HepG2 (cell line): Measurements from ENCODE around the gene GNL1. TPM values are rescaled to one million over a fixed set of nuclear protein-coding genes. Genes with fewer than 3 reads are reported as not detected.

Experiments
- ATAC-seq: fragments of 200-7000 bp; cut with Tn5 transposase; 3 replicates; pipeline ENCODE4 v1.9.1; 2020; ENCODE audit warnings: mild to moderate bottlenecking, moderate library complexity
- BruUV-seq: library from RNA; stranded (reverse); fragments of 400-500 nt; replicated peaks from 2 replicates; lab custom pipeline; 2021; lab: Mats Ljungman, UMichigan
- CTCF ChIA-PET: fragments of 300-600 bp; formaldehyde crosslinking; extraction: SDS; loops from one replicate; lab custom pipeline; 2021; ENCODE audit warnings: low total read pairs, inconsistent platforms, low intra/inter-chr PET ratio; lab: Yijun Ruan, JAX
- POLR2A ChIA-PET: fragments of 350-600 bp; sonication (Branson Sonifier 250); formaldehyde crosslinking; loops from one replicate; lab custom pipeline; 2020; ENCODE audit warnings: antibody characterized with exemption, inconsistent platforms; lab: Yijun Ruan, JAX
- DNase-seq: peaks from one replicate; pipeline ENCODE4 v3.0.0-alpha.2; 2015; ENCODE audit warnings: low spot score
- FAIRE-seq: peaks from 3 replicates; lab custom pipeline; 2011; peaks lifted over from hg19 to GRCh38; lab: Jason Lieb, UNC
- H2AFZ ChIP-seq: one replicate; pipeline ENCODE4 v1.6.1; 2011; ENCODE audit warnings: low read length, inconsistent platforms
- H3K27ac ChIP-seq: fragments of 300-600 bp; 3 replicates; pipeline ENCODE4 v1.8.0; 2011; ENCODE audit warnings: mixed run types, mild to moderate bottlenecking, mixed read lengths, low read length, inconsistent platforms; ENCODE audit not compliant: insufficient read depth; ENCODE audit errors: extremely low read length
- H3K27me3 ChIP-seq, 2 experiments: fragments of 200-600 bp in 1 of 2; 2 replicates in 1 of 2; 3 replicates in 1 of 2; pipeline versions ENCODE4 v1.6.0 to v1.8.0; 2011; ENCODE audit warnings: low read length in 2 of 2, mild to moderate bottlenecking in 2 of 2, moderate library complexity in 2 of 2, inconsistent platforms in 1 of 2; ENCODE audit not compliant: insufficient read depth in 2 of 2, control insufficient read depth in 1 of 2
- H3K36me3 ChIP-seq, 2 experiments: fragments of 200-600 bp in 1 of 2; replicated peaks in 1 of 2; 2 replicates in 1 of 2; 3 replicates in 1 of 2; pipeline versions ENCODE4 v1.5.1 to v1.8.0; 2011; ENCODE audit warnings: low read length in 2 of 2, inconsistent platforms in 1 of 2; ENCODE audit not compliant: insufficient read depth in 2 of 2, control insufficient read depth in 1 of 2
- H3K4me1 ChIP-seq: 2 replicates; pipeline ENCODE4 v1.5.1; 2012; ENCODE audit warnings: low read length, inconsistent platforms; ENCODE audit not compliant: insufficient read depth
- H3K4me2 ChIP-seq: 2 replicates; pipeline ENCODE4 v1.6.0; 2011; ENCODE audit warnings: low read depth, low read length, inconsistent platforms
- H3K4me3 ChIP-seq, 3 experiments: fragments of 200-600 bp in 1 of 3; sonication (generic), shearing (Covaris generic) in 1 of 3; replicated peaks in 1 of 3; 2 replicates each; pipeline ENCODE4 v1.5.1; 2011 to 2016; ENCODE audit warnings: low read length in 3 of 3, inconsistent platforms in 2 of 3, low read depth in 2 of 3, mild to moderate bottlenecking in 2 of 3, control low read depth in 1 of 3, mixed read lengths in 1 of 3; ENCODE audit not compliant: insufficient read depth in 1 of 3
- H3K79me2 ChIP-seq: one replicate; pipeline ENCODE4 v1.6.1; 2011; ENCODE audit warnings: low read length, inconsistent platforms; ENCODE audit not compliant: insufficient read depth
- H3K9ac ChIP-seq: 2 replicates; pipeline ENCODE4 v1.6.0; 2011; ENCODE audit warnings: mild to moderate bottlenecking, low read depth, low read length, inconsistent platforms; ENCODE audit not compliant: insufficient read depth
- H3K9me3 ChIP-seq: 2 replicates; pipeline ENCODE4 v1.5.1; 2012; ENCODE audit warnings: mild to moderate bottlenecking, low read length
- H4K20me1 ChIP-seq: 2 replicates; pipeline ENCODE4 v1.6.0; 2011; ENCODE audit warnings: inconsistent platforms, mild to moderate bottlenecking, low read length, moderate library complexity; ENCODE audit not compliant: insufficient read depth
- CBX1 ChIP-seq: IDR thresholded peaks from one replicate; pipeline ENCODE4 v1.6.1; 2016; ENCODE audit warnings: antibody characterized with exemption, low read depth
- CENPX ChIP-seq: sonication (generic); formaldehyde crosslinking; IDR thresholded peaks from 2 replicates; pipeline ENCODE4 v1.9.0; 2021; ENCODE audit warnings: mild to moderate bottlenecking, missing genetic modification reagents, moderate library complexity
- ELF4 ChIP-seq: sonication (generic); formaldehyde crosslinking; IDR thresholded peaks from 2 replicates; pipeline ENCODE4 v1.5.0; 2020; ENCODE audit warnings: missing genetic modification reagents, mild to moderate bottlenecking, moderate library complexity, borderline replicate concordance
- GTF2F1 ChIP-seq: fragments of 150-350 bp; IDR thresholded peaks from 2 replicates; pipeline ENCODE4 v1.6.1; 2014; ENCODE audit warnings: low read length
- MAFF ChIP-seq: IDR thresholded peaks from 2 replicates; pipeline ENCODE4 v1.6.1; 2011; ENCODE audit warnings: low read depth, low read length, improper control_type of control experiment
- MAFK ChIP-seq, 2 experiments: IDR thresholded peaks in 1 of 2; conservative IDR thresholded peaks in 1 of 2; 2 replicates each; pipeline ENCODE4 v1.6.1; 2011; ENCODE audit warnings: improper control_type of control experiment in 2 of 2, low read length in 2 of 2
- NFE2 ChIP-seq: sonication (generic); formaldehyde crosslinking; IDR thresholded peaks from 2 replicates; pipeline ENCODE4 v1.4.0; 2020; ENCODE audit warnings: missing genetic modification reagents
- NR2F6 ChIP-seq, 2 experiments: IDR thresholded peaks; 2 replicates each; pipeline ENCODE4 v1.6.1; 2016; ENCODE audit warnings: antibody characterized with exemption in 1 of 2, mild to moderate bottlenecking in 1 of 2
- THAP8 ChIP-seq: sonication (generic); formaldehyde crosslinking; IDR thresholded peaks from 2 replicates; pipeline ENCODE4 v1.5.1; 2020; ENCODE audit warnings: missing genetic modification reagents, mild to moderate bottlenecking, borderline replicate concordance
- ZFP62 ChIP-seq: sonication (generic); formaldehyde crosslinking; IDR thresholded peaks from 2 replicates; pipeline ENCODE4 v1.4.0; 2020; ENCODE audit warnings: missing genetic modification reagents
- ZNF138 ChIP-seq: sonication (generic); formaldehyde crosslinking; IDR thresholded peaks from 2 replicates; pipeline ENCODE4 v1.5.0; 2020; ENCODE audit warnings: mild to moderate bottlenecking, low read depth, missing genetic modification reagents
- ZNF256 ChIP-seq: sonication (generic); formaldehyde crosslinking; conservative IDR thresholded peaks from 2 replicates; pipeline ENCODE4 v1.4.0; 2020; ENCODE audit warnings: missing genetic modification reagents
- ZNF431 ChIP-seq: sonication (generic); formaldehyde crosslinking; IDR thresholded peaks from 2 replicates; pipeline ENCODE4 v1.9.0; 2022; ENCODE audit warnings: missing genetic modification reagents, low read depth, mild to moderate bottlenecking, borderline replicate concordance
- ZNF503 ChIP-seq: sonication (generic); formaldehyde crosslinking; IDR thresholded peaks from 2 replicates; pipeline ENCODE4 v1.4.0; 2020; ENCODE audit warnings: missing genetic modification reagents
- ZNF552 ChIP-seq: sonication (generic); formaldehyde crosslinking; IDR thresholded peaks from 2 replicates; pipeline ENCODE4 v1.9.0; 2022; ENCODE audit warnings: missing genetic modification reagents, mild to moderate bottlenecking, borderline replicate concordance
- ZNF605 ChIP-seq: sonication (generic); formaldehyde crosslinking; IDR thresholded peaks from 2 replicates; pipeline ENCODE4 v1.8.0; 2022; ENCODE audit warnings: mild to moderate bottlenecking, missing genetic modification reagents
- ZNF761 ChIP-seq: sonication (generic); formaldehyde crosslinking; conservative IDR thresholded peaks from 2 replicates; pipeline ENCODE4 v1.4.0; 2020; ENCODE audit warnings: mild to moderate bottlenecking, missing genetic modification reagents
- ZNF768 ChIP-seq: sonication (generic); formaldehyde crosslinking; IDR thresholded peaks from 2 replicates; pipeline ENCODE4 v1.4.0; 2020; ENCODE audit warnings: missing genetic modification reagents
- WGBS: methylation state at CpG from one replicate; pipeline ENCODE4 v1.1.6; 2017; ENCODE audit warnings: low lambda C conversion rate; 5-methylcytosine and 5-hydroxymethylcytosine counted together
- in situ Hi-C: cut with HindIII; loops from 2 replicates; pipeline ENCODE4 v1.10.0; 2017; ENCODE audit warnings: low pct_unique_long_range_greater_than_20kb; ENCODE audit not compliant: extremely low pct_ligation_motif_present
- intact Hi-C: fragments of 100-400 bp; cut with micrococcal nuclease; formaldehyde crosslinking; loops from one replicate; pipeline ENCODE4 v1.10.0; 2022; ENCODE audit not compliant: unreplicated experiment
- polyA plus RNA-seq, 8 experiments: library from polyadenylated mRNA; depleted of rRNA in 3 of 8; stranded (reverse) in 7 of 8; unstranded in 1 of 8; fragments of >200 nt; fragmentation: Illumina TruSeq in 4 of 8; extraction: Trizol in 4 of 8; gene quantifications; 2 replicates each; pipeline versions ENCODE4 v1.2.1 to v1.2.3, GENCODE V29; 2011 to 2016; ENCODE audit warnings: low read depth in 4 of 8, missing spikeins in 1 of 8, mixed read lengths in 1 of 8; ENCODE audit not compliant: insufficient read depth in 1 of 8
- total RNA-seq, 5 experiments: library from RNA; depleted of rRNA; stranded (reverse); fragments of >200 nt; fragmentation: Illumina TruSeq; extraction: Trizol; gene quantifications; 2 replicates each; pipeline ENCODE4 v1.2.3, GENCODE V29; 2016; ENCODE audit warnings: low read depth in 1 of 5

The GNL1 gene
- total and polyA plus RNA-seq, 2 of the 13 experiments (the other 11 are each of a cell fraction or from before 2014, with no cell fraction given), result 35.0 to 55.6 TPM

- Histone ChIP-seq H3K4me3 (no peak overlapping the region), H3K9ac (no peak overlapping the region), H3K4me2 (no peak overlapping the region), H3K79me2 (no peaks in the 10 kb centered on the region), H3K9me3 (no peaks in the 10 kb centered on the region)
- intact Hi-C loops, result loop anchor here (10.0 kb wide), 1 partner anchor 126 kb away; the partner anchor contains the start of gene DHX16
- no peak for TF ChIP-seq CBX1
- no peak for TF ChIP-seq NR2F6 (IDR thresholded peaks at IDR 0.05)
- no peak for TF ChIP-seq NR2F6 (CRISPR knock-in tag; IDR thresholded peaks at IDR 0.05)
- TF ChIP-seq ZNF768 (CRISPR knock-in tag), result no peak
- TF ChIP-seq NFE2 (CRISPR knock-in tag), result no peak
- TF ChIP-seq GTF2F1, result no peak
- TF ChIP-seq MAFK (conservative IDR thresholded peaks at IDR 0.05 in 1 of 2, IDR thresholded peaks at IDR 0.05 in 1 of 2; ENCODE audit: low read length in 2 of 2), result no peak
- no peak for TF ChIP-seq ZFP62 (CRISPR knock-in tag)
- no peak for TF ChIP-seq ZNF605
- TF ChIP-seq, all 625 proteins: peak for 0
- no TSS peak for BruUV-seq
- ATAC-seq (no peak), DNase-seq (no peak), FAIRE-seq (no peak)
- no peaks in the 10 kb centered on the region for H3K4me1 ChIP-seq
- ChIA-PET CTCF (no interaction called here), POLR2A (no interaction called here)
- peaks cover 20 to 62% of the 10 kb centered on the region in 2 experiments for H3K36me3 ChIP-seq
- in situ Hi-C loops, result no loop called here
- no peaks in the 10 kb centered on the region for H3K27me3 ChIP-seq
- 91% methylated on average over 2 of the region's 2 CpGs for WGBS
- no peak overlapping the region for H2AFZ ChIP-seq
- no peaks in the 10 kb centered on the region; the same call in 1 of the 2 replicates for H4K20me1 ChIP-seq
- no peak overlapping the region for H3K27ac ChIP-seq
Measured at GRCh38 chr6:30548375-30548774, 7.9 kb downstream of the GNL1 start.

GRCh38 chr6:30547454-30547853 lies 8.8 kb downstream of the GNL1 start:
- POLR2A ChIA-PET, result interaction anchor here (0.6 kb wide), 1 partner anchor 60 kb away, joined by 3 read pairs; no protein-coding TSS in a partner anchor
- TF ChIP-seq ZNF552 (CRISPR knock-in tag), result no peak
- no peak for TF ChIP-seq ZNF503
- no peak for TF ChIP-seq ELF4 (CRISPR knock-in tag)
- TF ChIP-seq ZNF761 (CRISPR knock-in tag), result no peak
- no peak for TF ChIP-seq ZNF256 (CRISPR knock-in tag)
- no peak for TF ChIP-seq THAP8 (CRISPR knock-in tag)
- TF ChIP-seq ZNF431 (CRISPR knock-in tag), result no peak
- TF ChIP-seq ZNF138 (CRISPR knock-in tag), result no peak
- no peak for TF ChIP-seq CENPX (CRISPR knock-in tag)
- no peak for TF ChIP-seq MAFF

More at GRCh38 chr6:30547454-30547853, 8.8 kb downstream of the GNL1 start:
- Histone ChIP-seq H3K9me3 (no peaks in the 10 kb centered on the region), H3K4me3 (no peak overlapping the region), H4K20me1 (no peaks in the 10 kb centered on the region; the same call in 1 of the 2 replicates), H2AFZ (no peak overlapping the region), H3K9ac (no peak overlapping the region), H3K79me2 (no peaks in the 10 kb centered on the region), H3K27ac (no peak overlapping the region), H3K4me1 (no peaks in the 10 kb centered on the region), H3K36me3 (peaks cover 13 to 53% of the 10 kb centered on the region in 2 experiments), H3K4me2 (no peak overlapping the region), H3K27me3 (no peaks in the 10 kb centered on the region)
- CTCF ChIA-PET, result no interaction called here
- no peak for DNase-seq
- in situ Hi-C loops, result no loop called here
- no peak for FAIRE-seq
- no peak for ATAC-seq
- intact Hi-C loops, result loop anchor here (10.0 kb wide), 1 partner anchor 127 kb away; the partner anchor contains the start of gene DHX16
- WGBS, result 98% methylated on average over 6 of the region's 6 CpGs
- no TSS peak for BruUV-seq
